ENCODE results near the gene DDX6.
"Not testable (repeated sequence)": the region's sequence is repeated elsewhere in the genome, so short reads cannot be mapped to it uniquely, and the experiment has no call there.

The DDX6 gene

DNA sequence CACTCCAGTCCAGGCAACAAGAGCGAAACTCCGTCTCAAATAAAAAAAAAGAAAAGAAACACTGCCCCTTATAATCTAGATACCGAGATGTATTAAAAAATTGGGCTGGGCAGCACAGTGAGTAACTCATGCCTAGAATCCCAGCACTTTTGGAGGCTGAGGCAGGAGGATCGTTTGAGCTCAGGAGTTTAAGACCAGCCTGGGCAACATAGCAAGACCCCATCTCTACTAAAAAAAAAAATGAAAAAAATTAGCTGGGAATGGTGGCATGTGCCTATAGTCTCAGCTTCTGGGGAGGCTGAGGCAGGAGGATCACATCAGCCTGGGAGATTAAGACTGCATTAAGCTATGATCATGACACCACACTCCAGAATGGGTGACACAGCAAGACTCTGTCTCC, 24.9 kb downstream of the DDX6 start:
- no peak overlapping the region for H3K27ac ChIP-seq (ENCODE audit: low read length)

GRCh38 chr11:118765095-118765691, 25.8 kb downstream of the DDX6 start:
- H3K9me3 ChIP-seq (ENCODE audit: control insufficient read depth in 2 of 2, low read length in 2 of 2); H3K9ac ChIP-seq (ENCODE audit: low read length in 2 of 2); H3K4me3 ChIP-seq (ENCODE audit: low read length in 2 of 2); H3K27ac ChIP-seq (ENCODE audit: low read length); H3K4me1 ChIP-seq (ENCODE audit: control insufficient read depth, insufficient read depth, low read length); H3K27me3 ChIP-seq (ENCODE audit: control insufficient read depth in 1 of 2, insufficient read depth in 2 of 2, low read length in 2 of 2): not testable (repeated sequence)
- peaks cover 15 to 18% of the 10 kb centered on the region in 2 donors for H3K36me3 ChIP-seq (ENCODE audit: control insufficient read depth in 2 of 2, insufficient read depth in 2 of 2, low read length in 2 of 2)

More for the DNA sequence above, 24.9 kb downstream of the DDX6 start:
- Histone ChIP-seq H3K9ac (ENCODE audit: low read length in 2 of 2) (no peak overlapping the region), H3K36me3 (ENCODE audit: control insufficient read depth in 2 of 2, insufficient read depth in 2 of 2, low read length in 2 of 2) (peaks cover 9 to 13% of the 10 kb centered on the region in 2 donors), H3K4me1 (ENCODE audit: control insufficient read depth, insufficient read depth, low read length) (peaks cover 4% of the 10 kb centered on the region), H3K4me3 (ENCODE audit: low read length in 2 of 2) (no peak overlapping the region), H3K9me3 (ENCODE audit: control insufficient read depth in 2 of 2, low read length in 2 of 2) (no peaks in the 10 kb centered on the region), H3K27me3 (ENCODE audit: control insufficient read depth in 1 of 2, insufficient read depth in 2 of 2, low read length in 2 of 2) (no peaks in the 10 kb centered on the region)

DNA sequence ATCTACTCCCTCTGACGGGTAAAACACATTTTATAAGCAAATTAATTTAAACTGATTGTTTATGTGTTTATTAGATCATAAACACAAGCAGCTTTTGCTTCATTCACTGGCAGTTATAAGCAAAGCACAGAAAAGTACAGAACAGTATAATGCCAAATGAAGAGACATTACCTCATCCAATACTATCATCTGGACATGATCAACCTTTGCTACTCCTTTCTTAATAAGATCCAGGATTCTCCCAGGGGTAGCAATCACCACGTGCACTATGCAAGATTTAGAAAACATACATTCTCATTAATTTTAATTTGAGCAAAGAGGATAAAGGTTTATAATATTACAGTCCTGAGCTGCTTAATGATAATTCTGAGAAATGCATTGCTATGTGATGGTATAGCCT, 27.9 kb downstream of the DDX6 start:
- Histone ChIP-seq H3K27me3 (ENCODE audit: control insufficient read depth in 1 of 2, insufficient read depth in 2 of 2, low read length in 2 of 2) (no peaks in the 10 kb centered on the region), H3K4me1 (ENCODE audit: control insufficient read depth, insufficient read depth, low read length) (peaks cover 2% of the 10 kb centered on the region), H3K9ac (ENCODE audit: low read length in 2 of 2) (no peak overlapping the region), H3K36me3 (ENCODE audit: control insufficient read depth in 2 of 2, insufficient read depth in 2 of 2, low read length in 2 of 2) (peaks cover 30 to 36% of the 10 kb centered on the region in 2 donors), H3K9me3 (ENCODE audit: control insufficient read depth in 2 of 2, low read length in 2 of 2) (no peaks in the 10 kb centered on the region), H3K4me3 (ENCODE audit: low read length in 2 of 2) (no peak overlapping the region), H3K27ac (ENCODE audit: low read length) (no peak overlapping the region)

DNA sequence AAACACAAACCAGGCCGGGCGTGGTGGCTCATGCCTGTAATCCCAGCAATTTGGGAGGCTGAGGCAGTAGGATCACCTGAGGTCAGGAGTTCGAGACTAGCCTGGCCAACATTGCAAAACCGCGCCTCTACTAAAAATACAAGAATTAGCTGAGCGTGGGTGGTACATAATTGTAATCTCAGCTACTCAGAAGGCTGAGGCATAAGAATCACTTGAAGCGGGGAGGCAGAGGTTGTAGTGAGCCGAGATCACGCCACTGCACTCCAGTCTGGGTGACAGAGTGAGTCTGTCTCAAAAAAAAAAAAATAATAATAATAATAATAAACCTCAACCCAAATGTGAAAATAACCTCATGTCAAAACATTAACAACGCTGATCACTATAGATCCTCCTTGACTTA, 29.0 kb downstream of the DDX6 start:
- H3K36me3 ChIP-seq (ENCODE audit: control insufficient read depth in 2 of 2, insufficient read depth in 2 of 2, low read length in 2 of 2) = peaks cover 36 to 44% of the 10 kb centered on the region in 2 donors
- not testable (repeated sequence) for H3K9ac ChIP-seq (ENCODE audit: low read length in 2 of 2)

DNA sequence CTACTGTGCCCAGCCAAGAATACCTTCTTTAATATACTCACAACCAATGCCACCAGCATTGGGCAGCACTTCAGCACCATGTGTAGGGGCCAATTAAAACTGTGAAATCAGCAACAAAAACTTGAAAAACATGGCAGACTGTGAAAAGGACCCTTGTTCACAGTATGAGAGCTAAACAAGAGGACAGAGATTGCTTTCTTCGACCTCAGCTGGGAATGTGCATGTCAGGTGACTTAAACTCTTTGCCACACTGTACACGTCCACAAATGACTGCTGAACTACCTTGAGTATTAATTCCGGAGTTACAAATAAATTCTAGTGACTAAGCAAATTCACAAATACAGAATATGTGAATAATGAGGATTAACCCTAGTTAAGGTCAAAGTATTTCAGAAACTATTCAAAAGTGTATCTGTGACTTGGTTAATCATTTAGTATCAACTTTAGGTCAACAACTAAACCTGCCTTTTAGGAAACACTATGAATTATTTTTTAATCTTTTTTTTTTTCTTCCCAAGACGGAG, 33.0 kb downstream of the DDX6 start:
- Histone ChIP-seq H3K27ac (ENCODE audit: low read length) (no peak overlapping the region), H3K36me3 (ENCODE audit: control insufficient read depth in 2 of 2, insufficient read depth in 2 of 2, low read length in 2 of 2) (peaks cover 65 to 70% of the 10 kb centered on the region in 2 donors), H3K9me3 (ENCODE audit: control insufficient read depth in 2 of 2, low read length in 2 of 2) (no peaks in the 10 kb centered on the region)

More for the DNA sequence above, 29.0 kb downstream of the DDX6 start:
- H3K4me1 ChIP-seq (ENCODE audit: control insufficient read depth, insufficient read depth, low read length); H3K27ac ChIP-seq (ENCODE audit: low read length); H3K9me3 ChIP-seq (ENCODE audit: control insufficient read depth in 2 of 2, low read length in 2 of 2); H3K4me3 ChIP-seq (ENCODE audit: low read length in 2 of 2); H3K27me3 ChIP-seq (ENCODE audit: control insufficient read depth in 1 of 2, insufficient read depth in 2 of 2, low read length in 2 of 2): not testable (repeated sequence)

DNA sequence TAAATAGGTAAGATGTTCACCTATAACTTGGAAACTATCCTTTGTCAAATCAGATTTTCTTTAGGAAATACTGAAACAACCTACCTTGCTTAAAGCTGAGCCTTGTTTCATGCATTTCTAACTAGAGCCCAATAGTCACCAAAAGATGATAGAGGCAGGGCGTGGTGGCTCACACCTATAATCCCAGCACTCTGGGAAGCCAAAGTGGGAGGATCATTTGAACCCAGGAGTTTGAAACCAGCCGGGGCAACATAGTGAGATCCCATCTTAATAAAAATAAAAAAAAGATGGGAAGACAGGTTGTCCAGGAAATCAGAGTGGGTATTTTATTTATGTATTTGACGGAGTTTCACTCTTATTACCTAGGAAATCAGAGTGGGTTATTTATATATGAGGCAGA, 38.3 kb downstream of the DDX6 start:
- no peaks in the 10 kb centered on the region for H3K27me3 ChIP-seq (ENCODE audit: control insufficient read depth in 1 of 2, insufficient read depth in 2 of 2, low read length in 2 of 2)
- H3K9me3 ChIP-seq (ENCODE audit: control insufficient read depth in 2 of 2, low read length in 2 of 2) = no peaks in the 10 kb centered on the region
- no peak overlapping the region for H3K27ac ChIP-seq (ENCODE audit: low read length)
- H3K36me3 ChIP-seq (ENCODE audit: control insufficient read depth in 2 of 2, insufficient read depth in 2 of 2, low read length in 2 of 2) = peaks cover 51 to 67% of the 10 kb centered on the region in 2 donors
- no peaks in the 10 kb centered on the region for H3K4me1 ChIP-seq (ENCODE audit: control insufficient read depth, insufficient read depth, low read length)
- H3K9ac ChIP-seq (ENCODE audit: low read length in 2 of 2) = no peak overlapping the region
- H3K4me3 ChIP-seq (ENCODE audit: low read length in 2 of 2) = no peak overlapping the region

More for the DNA sequence above, 33.0 kb downstream of the DDX6 start:
- no peaks in the 10 kb centered on the region for H3K27me3 ChIP-seq (ENCODE audit: control insufficient read depth in 1 of 2, insufficient read depth in 2 of 2, low read length in 2 of 2)
- H3K4me1 ChIP-seq (ENCODE audit: control insufficient read depth, insufficient read depth, low read length) = no peaks in the 10 kb centered on the region
- H3K9ac ChIP-seq (ENCODE audit: low read length in 2 of 2) = no peak overlapping the region
- H3K4me3 ChIP-seq (ENCODE audit: low read length in 2 of 2) = no peak overlapping the region

GRCh38 chr11:118749429-118749828, 41.5 kb downstream of the DDX6 start:
- Histone ChIP-seq H3K27me3 (ENCODE audit: control insufficient read depth in 1 of 2, insufficient read depth in 2 of 2, low read length in 2 of 2) (no peaks in the 10 kb centered on the region), H3K9me3 (ENCODE audit: control insufficient read depth in 2 of 2, low read length in 2 of 2) (no peaks in the 10 kb centered on the region), H3K9ac (ENCODE audit: low read length in 2 of 2) (no peak overlapping the region), H3K4me1 (ENCODE audit: control insufficient read depth, insufficient read depth, low read length) (no peaks in the 10 kb centered on the region), H3K27ac (ENCODE audit: low read length) (no peak overlapping the region), H3K36me3 (ENCODE audit: control insufficient read depth in 2 of 2, insufficient read depth in 2 of 2, low read length in 2 of 2) (peaks cover 28 to 40% of the 10 kb centered on the region in 2 donors), H3K4me3 (ENCODE audit: low read length in 2 of 2) (no peak overlapping the region)

- Histone ChIP-seq H3K27ac (ENCODE audit: low read length) (no peak overlapping the region), H3K9me3 (ENCODE audit: control insufficient read depth in 2 of 2, low read length in 2 of 2) (no peaks in the 10 kb centered on the region)
Observed at GRCh38 chr11:118748056-118748455, 42.9 kb downstream of the DDX6 start.

GRCh38 chr11:118746988-118747585, 43.9 kb downstream of the DDX6 start:
- Histone ChIP-seq H3K27ac (ENCODE audit: low read length) (no peak overlapping the region), H3K27me3 (ENCODE audit: control insufficient read depth in 1 of 2, insufficient read depth in 2 of 2, low read length in 2 of 2) (no peaks in the 10 kb centered on the region), H3K9me3 (ENCODE audit: control insufficient read depth in 2 of 2, low read length in 2 of 2) (no peaks in the 10 kb centered on the region), H3K36me3 (ENCODE audit: control insufficient read depth in 2 of 2, insufficient read depth in 2 of 2, low read length in 2 of 2) (peaks cover 11 to 23% of the 10 kb centered on the region in 2 donors), H3K4me3 (ENCODE audit: low read length in 2 of 2) (no peak overlapping the region), H3K9ac (ENCODE audit: low read length in 2 of 2) (no peak overlapping the region), H3K4me1 (ENCODE audit: control insufficient read depth, insufficient read depth, low read length) (no peaks in the 10 kb centered on the region)

More at GRCh38 chr11:118748056-118748455, 42.9 kb downstream of the DDX6 start:
- Histone ChIP-seq H3K4me1 (ENCODE audit: control insufficient read depth, insufficient read depth, low read length) (no peaks in the 10 kb centered on the region), H3K36me3 (ENCODE audit: control insufficient read depth in 2 of 2, insufficient read depth in 2 of 2, low read length in 2 of 2) (peaks cover 18 to 33% of the 10 kb centered on the region in 2 donors), H3K27me3 (ENCODE audit: control insufficient read depth in 1 of 2, insufficient read depth in 2 of 2, low read length in 2 of 2) (no peaks in the 10 kb centered on the region), H3K4me3 (ENCODE audit: low read length in 2 of 2) (no peak overlapping the region), H3K9ac (ENCODE audit: low read length in 2 of 2) (no peak overlapping the region)

GRCh38 chr11:118744046-118744445, 46.9 kb downstream of the DDX6 start:
- Histone ChIP-seq H3K9ac (ENCODE audit: low read length in 2 of 2) (no peak overlapping the region), H3K4me1 (ENCODE audit: control insufficient read depth, insufficient read depth, low read length) (peaks cover 2% of the 10 kb centered on the region), H3K27me3 (ENCODE audit: control insufficient read depth in 1 of 2, insufficient read depth in 2 of 2, low read length in 2 of 2) (no peaks in the 10 kb centered on the region), H3K9me3 (ENCODE audit: control insufficient read depth in 2 of 2, low read length in 2 of 2) (no peaks in the 10 kb centered on the region), H3K27ac (ENCODE audit: low read length) (no peak overlapping the region), H3K4me3 (ENCODE audit: low read length in 2 of 2) (no peak overlapping the region), H3K36me3 (ENCODE audit: control insufficient read depth in 2 of 2, insufficient read depth in 2 of 2, low read length in 2 of 2) (peaks cover 3% of the 10 kb centered on the region in 2 donors)

DNA sequence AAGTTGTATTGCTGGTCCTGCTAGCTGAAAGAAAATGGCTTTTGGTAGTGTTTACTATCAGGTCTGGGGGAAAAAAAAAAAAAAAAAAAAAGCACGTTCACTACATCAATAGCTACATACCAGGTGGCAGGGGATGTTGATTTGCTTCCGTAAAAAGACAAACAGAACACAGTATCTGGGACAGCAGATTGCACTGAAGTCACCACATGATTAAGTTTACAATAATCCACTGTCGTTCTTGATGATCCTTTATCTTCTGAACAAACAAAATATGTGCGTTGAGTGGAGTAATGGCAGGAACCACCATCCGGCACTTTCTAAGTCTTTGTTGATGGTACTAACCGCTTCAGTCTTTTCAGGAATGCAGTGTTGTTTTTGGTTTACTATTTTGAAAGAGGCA, 48.7 kb downstream of the DDX6 start:
- no peak overlapping the region for H3K9ac ChIP-seq (ENCODE audit: low read length in 2 of 2)
- no peak overlapping the region for H3K4me3 ChIP-seq (ENCODE audit: low read length in 2 of 2)
- H3K4me1 ChIP-seq (ENCODE audit: control insufficient read depth, insufficient read depth, low read length) = peaks cover 2% of the 10 kb centered on the region
- no peaks in the 10 kb centered on the region for H3K27me3 ChIP-seq (ENCODE audit: control insufficient read depth in 1 of 2, insufficient read depth in 2 of 2, low read length in 2 of 2)
- no peak overlapping the region for H3K27ac ChIP-seq (ENCODE audit: low read length)
- H3K36me3 ChIP-seq (ENCODE audit: control insufficient read depth in 2 of 2, insufficient read depth in 2 of 2, low read length in 2 of 2) = no peaks in the 10 kb centered on the region
- H3K9me3 ChIP-seq (ENCODE audit: control insufficient read depth in 2 of 2, low read length in 2 of 2) = no peaks in the 10 kb centered on the region

Data from stomach smooth muscle (tissue), 2 donors.